SU-DHL-6 (cell line): Measurements from ENCODE around the gene TNPO2.
A peak's percentile ranks its signal among the peaks of the same experiment; 100 is the strongest.

Experiments
- H2AFZ ChIP-seq: fragments of 200-600 bp; sonication (generic); 2 replicates; pipeline ENCODE4 v1.6.1; 2014; ENCODE audit warnings: low read depth, mild to moderate bottlenecking, moderate library complexity, mixed read lengths, antibody characterized with exemption, low read length; ENCODE audit not compliant: severe bottlenecking
- H3F3A ChIP-seq: fragments of 200-600 bp; shearing (Covaris generic); 2 replicates; pipeline ENCODE4 v1.6.0; 2016; ENCODE audit warnings: antibody characterized with exemption, mild to moderate bottlenecking; ENCODE audit not compliant: insufficient read depth
- H3K27ac ChIP-seq: fragments of 200-600 bp; sonication (generic); 2 replicates; pipeline ENCODE4 v1.5.1; 2016; ENCODE audit warnings: low read depth, mild to moderate bottlenecking, low read length, moderate library complexity, mixed read lengths
- H3K27me3 ChIP-seq: fragments of 200-600 bp; sonication (generic), shearing (Covaris generic); 2 replicates; pipeline ENCODE4 v1.6.0; 2014; ENCODE audit warnings: mild to moderate bottlenecking, low read length
- H3K36me3 ChIP-seq: fragments of 200-600 bp; sonication (generic); 2 replicates; pipeline ENCODE4 v1.6.1; 2014; ENCODE audit warnings: mild to moderate bottlenecking, low read length, mixed read lengths
- H3K4me2 ChIP-seq: fragments of 300-600, 200-600 bp; shearing (Covaris generic), sonication (generic); 2 replicates; pipeline ENCODE4 v1.6.0; 2014; ENCODE audit warnings: low read length, low read depth, mild to moderate bottlenecking; ENCODE audit not compliant: poor library complexity, severe bottlenecking
- H3K4me3 ChIP-seq: fragments of 200-600 bp; sonication (generic); 2 replicates; pipeline ENCODE4 v1.5.1; 2014; ENCODE audit warnings: antibody characterized with exemption, low read length, mild to moderate bottlenecking, mixed read lengths; ENCODE audit not compliant: insufficient read depth, poor library complexity, severe bottlenecking
- H3K79me2 ChIP-seq: fragments of 200-600 bp; sonication (generic); 2 replicates; pipeline ENCODE4 v1.6.1; 2014; ENCODE audit warnings: mild to moderate bottlenecking, low read length, moderate library complexity; ENCODE audit not compliant: insufficient read depth
- H3K9ac ChIP-seq: fragments of 200-600 bp; sonication (generic); 2 replicates; pipeline ENCODE4 v1.7.0; 2014; ENCODE audit warnings: mild to moderate bottlenecking, low read length
- H3K9me2 ChIP-seq: fragments of 200-600 bp; sonication (generic); replicated peaks from 2 replicates; pipeline ENCODE4 v1.6.1; 2014; ENCODE audit warnings: low read length; ENCODE audit not compliant: insufficient read depth
- H3K9me3 ChIP-seq: fragments of 200-600 bp; sonication (generic); 2 replicates; pipeline ENCODE4 v1.6.1; 2014; ENCODE audit warnings: low read length, mixed read lengths; ENCODE audit not compliant: insufficient read depth
- H4K20me1 ChIP-seq: fragments of 200-600 bp; sonication (generic); 2 replicates; pipeline ENCODE4 v1.6.1; 2014; ENCODE audit warnings: low read depth, mild to moderate bottlenecking, antibody characterized with exemption, low read length, moderate library complexity, mixed read lengths
- EZH2phosphoT487 ChIP-seq: fragments of 200-600 bp; sonication (generic), shearing (Covaris generic); conservative IDR thresholded peaks from 2 replicates; pipeline ENCODE4 v1.6.1; 2018; ENCODE audit warnings: mild to moderate bottlenecking, antibody characterized with exemption, low read length, moderate library complexity, mixed read lengths
- TF ChIP-seq, protein P1 (sequence below): fragments of 200-600 bp; sonication (generic); IDR thresholded peaks from one replicate; pipeline ENCODE4 v1.5.1; 2017; ENCODE audit warnings: antibody characterized with exemption, mild to moderate bottlenecking, low read length, moderate library complexity; ENCODE audit not compliant: insufficient read depth, poor library complexity, severe bottlenecking

The TNPO2 gene

DNA sequence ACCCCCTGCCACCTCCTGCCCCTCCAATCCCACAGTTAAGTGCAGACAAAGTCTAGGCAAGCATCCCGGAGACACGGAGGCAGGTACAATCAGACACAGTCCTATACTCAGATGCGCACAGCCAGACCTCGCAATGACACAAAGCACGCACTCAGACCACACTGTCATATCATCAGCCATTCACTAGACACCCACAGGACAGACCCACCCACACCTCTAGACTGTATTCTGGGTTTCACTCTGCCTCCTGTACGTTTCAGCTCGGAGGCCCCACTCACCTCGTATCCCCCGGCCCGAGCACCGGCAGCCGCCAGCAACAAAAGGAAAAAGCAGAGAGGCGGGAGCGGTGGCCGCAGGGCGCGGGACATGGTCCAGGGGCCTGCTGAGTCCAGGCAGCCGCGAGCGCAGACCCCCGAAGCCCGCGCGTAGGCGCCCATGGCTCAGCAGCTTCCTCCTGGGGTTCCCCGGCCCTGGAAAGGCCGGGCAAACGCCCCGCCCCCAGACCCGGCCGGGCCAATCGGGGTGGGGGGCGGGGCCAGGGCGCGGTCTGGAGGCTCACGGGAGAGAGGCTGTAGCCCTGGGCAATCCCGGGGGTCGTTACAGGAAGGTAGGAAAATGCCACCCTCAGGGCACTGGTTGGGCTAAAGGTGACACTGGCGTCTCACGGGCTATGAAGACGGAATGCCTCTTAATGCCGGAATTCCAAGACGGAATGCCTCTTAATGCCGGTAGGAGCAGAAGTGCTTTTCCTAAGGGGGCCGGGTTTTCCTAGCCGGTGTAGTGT, 57.3 kb downstream of the TNPO2 start, which contains the start of the genes MAN2B1 and WDR83:
Gene MAN2B1 (minus strand): TSS at position 478 of the 784 bp plus-strand sequence. CDS start 41 bp downstream, at position 437.
Gene WDR83 (plus strand): TSS at position 543 of the 784 bp plus-strand sequence. CDS start 2,984 bp downstream, outside the sequence.
- Histone ChIP-seq H3K4me2 (peak within 1 kb of the TSS; percentile 66), H3K36me3 (no peaks in the 10 kb centered on the region; the same call in 1 of the 2 replicates), H3K27ac (peak within 1 kb of the TSS; percentile 82), H3K27me3 (no peaks in the 10 kb centered on the region), H3F3A (peaks cover 7% of the 10 kb centered on the region; the same call in 1 of the 2 replicates), H4K20me1 (no peaks in the 10 kb centered on the region), H2AFZ (peak within 1 kb of the TSS; percentile 55), H3K9ac (peak within 1 kb of the TSS; percentile 90), H3K9me2 (no peaks in the 10 kb centered on the region), H3K9me3 (no peaks in the 10 kb centered on the region), H3K4me3 (peak within 1 kb of the TSS; percentile 95), H3K79me2 (peaks cover 46% of the 10 kb centered on the region)
- TF ChIP-seq, protein P1, sequence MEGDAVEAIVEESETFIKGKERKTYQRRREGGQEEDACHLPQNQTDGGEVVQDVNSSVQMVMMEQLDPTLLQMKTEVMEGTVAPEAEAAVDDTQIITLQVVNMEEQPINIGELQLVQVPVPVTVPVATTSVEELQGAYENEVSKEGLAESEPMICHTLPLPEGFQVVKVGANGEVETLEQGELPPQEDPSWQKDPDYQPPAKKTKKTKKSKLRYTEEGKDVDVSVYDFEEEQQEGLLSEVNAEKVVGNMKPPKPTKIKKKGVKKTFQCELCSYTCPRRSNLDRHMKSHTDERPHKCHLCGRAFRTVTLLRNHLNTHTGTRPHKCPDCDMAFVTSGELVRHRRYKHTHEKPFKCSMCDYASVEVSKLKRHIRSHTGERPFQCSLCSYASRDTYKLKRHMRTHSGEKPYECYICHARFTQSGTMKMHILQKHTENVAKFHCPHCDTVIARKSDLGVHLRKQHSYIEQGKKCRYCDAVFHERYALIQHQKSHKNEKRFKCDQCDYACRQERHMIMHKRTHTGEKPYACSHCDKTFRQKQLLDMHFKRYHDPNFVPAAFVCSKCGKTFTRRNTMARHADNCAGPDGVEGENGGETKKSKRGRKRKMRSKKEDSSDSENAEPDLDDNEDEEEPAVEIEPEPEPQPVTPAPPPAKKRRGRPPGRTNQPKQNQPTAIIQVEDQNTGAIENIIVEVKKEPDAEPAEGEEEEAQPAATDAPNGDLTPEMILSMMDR: no peak
- TF ChIP-seq EZH2phosphoT487: no peak

DNA sequence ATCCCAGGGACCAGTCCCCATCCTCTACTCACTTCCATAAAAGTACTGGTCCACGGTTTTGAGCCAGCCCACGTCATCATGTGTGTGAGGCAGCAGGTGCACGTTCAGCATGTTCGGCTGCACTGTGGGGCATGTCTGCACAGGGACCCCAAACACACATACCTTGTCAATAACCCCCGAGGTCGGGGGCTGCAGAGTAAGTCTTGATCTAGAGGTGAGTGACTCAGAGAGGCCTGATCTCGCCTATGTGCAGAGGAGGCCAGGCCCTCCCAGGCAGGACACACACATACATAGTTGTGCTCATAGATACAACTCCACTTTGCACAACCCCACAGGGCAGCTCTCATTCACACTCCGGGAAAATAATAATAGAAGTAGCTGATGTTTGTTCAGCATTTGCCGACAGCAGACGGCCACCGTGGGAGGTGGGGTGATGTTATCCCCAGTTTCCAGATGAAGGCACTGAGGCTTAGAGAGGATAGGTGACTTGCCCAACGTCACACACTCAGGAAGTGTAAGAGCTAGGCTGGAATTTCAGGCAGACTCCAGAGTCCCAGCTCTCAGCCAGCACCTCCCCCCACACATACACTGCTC, 58.0 kb downstream of the TNPO2 start:
- TF ChIP-seq EZH2phosphoT487: no peak
- TF ChIP-seq, protein P1: no peak
- Histone ChIP-seq H3K9me3 (no peaks in the 10 kb centered on the region), H3K9me2 (no peaks in the 10 kb centered on the region), H3K79me2 (peaks cover 46% of the 10 kb centered on the region), H4K20me1 (no peaks in the 10 kb centered on the region), H3K4me3 (peak overlapping the region; percentile 95), H3K4me2 (peak overlapping the region; percentile 66), H3F3A (peaks cover 7% of the 10 kb centered on the region; the same call in 1 of the 2 replicates), H3K27me3 (no peaks in the 10 kb centered on the region), H3K36me3 (no peaks in the 10 kb centered on the region; the same call in 1 of the 2 replicates), H3K9ac (peak overlapping the region; percentile 90), H3K27ac (peak overlapping the region; percentile 82), H2AFZ (no peak overlapping the region)

GRCh38 chr19:12665281-12665573, 58.5 kb downstream of the TNPO2 start:
- H3K4me2 ChIP-seq: peak overlapping the region; percentile 66
- peak overlapping the region; percentile 82 for H3K27ac ChIP-seq
- H3F3A ChIP-seq: peaks cover 7% of the 10 kb centered on the region; the same call in 1 of the 2 replicates
- H3K4me3 ChIP-seq: peak overlapping the region; percentile 95
- no peaks in the 10 kb centered on the region for H3K9me2 ChIP-seq
- H4K20me1 ChIP-seq: no peaks in the 10 kb centered on the region
- TF ChIP-seq EZH2phosphoT487: no peak
- TF ChIP-seq, protein P1: no peak
- peaks cover 41% of the 10 kb centered on the region for H3K79me2 ChIP-seq
- no peak overlapping the region for H2AFZ ChIP-seq
- H3K9me3 ChIP-seq: no peaks in the 10 kb centered on the region
- peak overlapping the region; percentile 90 for H3K9ac ChIP-seq
- no peaks in the 10 kb centered on the region for H3K27me3 ChIP-seq
- H3K36me3 ChIP-seq: no peaks in the 10 kb centered on the region; the same call in 1 of the 2 replicates
